ENCODE data around the gene CANT1. TPM values are rescaled to one million over a fixed set of nuclear protein-coding genes. Genes with fewer than 3 reads are reported as not detected.
A peak's percentile ranks its signal among the peaks of the same experiment; 100 is the strongest.
"Not testable (repeated sequence)": the region's sequence is repeated elsewhere in the genome, so short reads cannot be mapped to it uniquely, and the experiment has no call there.

CANT1 gene
- total and polyA plus RNA-seq, 2 of the 13 experiments (the other 11 are each of a cell fraction or from before 2014, with no cell fraction given) = 34.1 to 42.1 TPM

DNA sequence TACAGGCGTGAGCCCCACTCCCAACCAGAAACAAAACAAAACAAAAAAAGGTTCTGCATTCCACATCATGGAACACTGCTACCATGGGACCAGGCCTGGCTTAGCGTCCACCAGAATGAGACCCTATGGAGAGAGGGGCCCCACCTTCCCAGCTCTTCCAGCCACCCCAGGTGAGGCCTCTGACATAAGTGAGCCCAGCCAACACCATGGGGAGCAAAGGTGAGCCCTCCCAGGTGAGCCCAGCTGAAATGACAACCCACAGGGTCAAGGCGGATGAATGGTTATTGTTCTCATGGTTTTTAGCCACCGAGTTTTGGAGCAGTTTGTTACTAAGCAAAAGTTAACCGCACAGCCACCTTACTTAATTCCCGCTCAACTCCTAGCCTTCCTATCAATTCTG lies 46.2 kb downstream of the CANT1 start (continued):
- TF ChIP-seq ZBTB38 (CRISPR knock-in tag; IDR thresholded peaks at IDR 0.05) (peak; percentile 54; the same call in 1 of the 2 replicates), ZNF441 (CRISPR knock-in tag; IDR thresholded peaks at IDR 0.05; ENCODE audit: borderline replicate concordance) (no peak), SMAD9 (CRISPR knock-in tag; IDR thresholded peaks at IDR 0.05) (no peak), SMC3 (IDR thresholded peaks at IDR 0.05; ENCODE audit: low read length) (no peak)
- TF ChIP-seq, protein P1, sequence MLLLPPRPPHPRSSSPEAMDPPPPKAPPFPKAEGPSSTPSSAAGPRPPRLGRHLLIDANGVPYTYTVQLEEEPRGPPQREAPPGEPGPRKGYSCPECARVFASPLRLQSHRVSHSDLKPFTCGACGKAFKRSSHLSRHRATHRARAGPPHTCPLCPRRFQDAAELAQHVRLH (CRISPR knock-in tag; IDR thresholded peaks at IDR 0.05; ENCODE audit: borderline replicate concordance, low read depth) = no peak
- TF ChIP-seq, protein P2, sequence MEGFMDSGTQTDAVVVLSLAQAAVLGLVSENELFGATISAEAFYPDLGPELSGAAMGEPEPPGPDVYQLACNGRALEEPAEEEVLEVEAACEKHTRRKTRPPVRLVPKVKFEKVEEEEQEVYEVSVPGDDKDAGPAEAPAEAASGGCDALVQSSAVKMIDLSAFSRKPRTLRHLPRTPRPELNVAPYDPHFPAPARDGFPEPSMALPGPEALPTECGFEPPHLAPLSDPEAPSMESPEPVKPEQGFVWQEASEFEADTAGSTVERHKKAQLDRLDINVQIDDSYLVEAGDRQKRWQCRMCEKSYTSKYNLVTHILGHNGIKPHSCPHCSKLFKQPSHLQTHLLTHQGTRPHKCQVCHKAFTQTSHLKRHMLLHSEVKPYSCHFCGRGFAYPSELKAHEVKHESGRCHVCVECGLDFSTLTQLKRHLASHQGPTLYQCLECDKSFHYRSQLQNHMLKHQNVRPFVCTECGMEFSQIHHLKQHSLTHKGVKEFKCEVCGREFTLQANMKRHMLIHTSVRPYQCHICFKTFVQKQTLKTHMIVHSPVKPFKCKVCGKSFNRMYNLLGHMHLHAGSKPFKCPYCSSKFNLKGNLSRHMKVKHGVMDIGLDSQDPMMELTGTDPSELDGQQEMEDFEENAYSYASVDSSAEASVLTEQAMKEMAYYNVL (CRISPR knock-in tag; IDR thresholded peaks at IDR 0.05; ENCODE audit: borderline replicate concordance) = no peak

DNA sequence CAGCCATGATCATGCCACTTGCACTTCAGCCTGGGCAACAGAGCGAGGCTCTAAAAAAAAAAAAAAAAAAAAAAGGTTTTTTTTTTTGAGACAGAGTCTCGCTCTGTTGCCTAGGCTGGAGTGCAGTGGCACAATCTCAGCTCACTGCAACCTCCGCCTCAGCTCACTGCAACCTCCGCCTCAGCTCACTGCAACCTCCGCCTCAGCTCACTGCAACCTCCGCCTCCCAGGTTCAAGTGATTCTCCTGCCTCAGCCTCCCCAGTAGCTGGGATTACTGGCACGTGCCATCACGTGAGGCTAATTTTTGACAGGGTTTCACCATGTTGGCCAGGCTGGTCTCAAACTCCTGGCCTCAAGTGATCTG lies 46.6 kb downstream of the CANT1 start:
- ATAC-seq; H3K36me3 ChIP-seq (replicated peaks in 1 of 2; ENCODE audit: control insufficient read depth in 1 of 2, insufficient read depth in 2 of 2, low read length in 2 of 2); H3K9ac ChIP-seq (ENCODE audit: insufficient read depth, low read depth, low read length); CTCF ChIA-PET (ENCODE audit: low intra/inter-chr PET ratio, low total read pairs); BruUV-seq (replicated peaks); in situ Hi-C loops (cut with HindIII; ENCODE audit: extremely low pct_ligation_motif_present, low pct_unique_long_range_greater_than_20kb); H3K4me3 ChIP-seq (replicated peaks in 1 of 3; ENCODE audit: insufficient read depth in 1 of 3, low read depth in 2 of 3, low read length in 3 of 3); H4K20me1 ChIP-seq (ENCODE audit: insufficient read depth, low read length); H2AFZ ChIP-seq (ENCODE audit: low read length); H3K9me3 ChIP-seq (ENCODE audit: low read length); FAIRE-seq; H3K27me3 ChIP-seq (ENCODE audit: control insufficient read depth in 1 of 2, insufficient read depth in 2 of 2, low read length in 2 of 2); DNase-seq (ENCODE audit: low spot score); H3K79me2 ChIP-seq (ENCODE audit: insufficient read depth, low read length); TF ChIP-seq NONO (IDR thresholded peaks at IDR 0.05): not testable (repeated sequence)
- WGBS (ENCODE audit: low lambda C conversion rate) = 47% methylated on average over 7 of the region's 8 CpGs
- H3K27ac ChIP-seq (ENCODE audit: extremely low read length, insufficient read depth, low read length) = peak overlapping the region; percentile 70
- peaks cover 61% of the 10 kb centered on the region for H3K4me1 ChIP-seq (ENCODE audit: insufficient read depth, low read length)
- intact Hi-C loops (cut with micrococcal nuclease; ENCODE audit: unreplicated experiment) = loop anchor here (2.0 to 5.0 kb wide), 2 partner anchors 36 to 98 kb away; partner anchors contain the start of gene TIMP2
- POLR2A ChIA-PET = interaction anchor here (0.6 to 3.5 kb wide), 21 partner anchors 10 to 655 kb away, joined by 3 to 51 read pairs (median 5); partner anchors contain the start of gene LGALS3BP
- peak overlapping the region; percentile 38; the same call in 1 of the 2 replicates for H3K4me2 ChIP-seq (ENCODE audit: low read depth, low read length)
- TF ChIP-seq ZNF205 (CRISPR knock-in tag; IDR thresholded peaks at IDR 0.05) (0 out of 2 replicates have a peak, but pooled peaks have one; percentile 4), NONO (CRISPR knock-in tag; conservative IDR thresholded peaks at IDR 0.05) (0 out of 2 replicates have a peak, but pooled peaks have one; percentile 13), ZNF510 (CRISPR knock-in tag; IDR thresholded peaks at IDR 0.05; ENCODE audit: low read depth) (0 out of 2 replicates have a peak, but pooled peaks have one; percentile 31), IKZF4 (CRISPR knock-in tag; IDR thresholded peaks at IDR 0.05; ENCODE audit: borderline replicate concordance, low read depth, not compliant biosample characterization) (peak; percentile 15)
- TF ChIP-seq, protein P3, sequence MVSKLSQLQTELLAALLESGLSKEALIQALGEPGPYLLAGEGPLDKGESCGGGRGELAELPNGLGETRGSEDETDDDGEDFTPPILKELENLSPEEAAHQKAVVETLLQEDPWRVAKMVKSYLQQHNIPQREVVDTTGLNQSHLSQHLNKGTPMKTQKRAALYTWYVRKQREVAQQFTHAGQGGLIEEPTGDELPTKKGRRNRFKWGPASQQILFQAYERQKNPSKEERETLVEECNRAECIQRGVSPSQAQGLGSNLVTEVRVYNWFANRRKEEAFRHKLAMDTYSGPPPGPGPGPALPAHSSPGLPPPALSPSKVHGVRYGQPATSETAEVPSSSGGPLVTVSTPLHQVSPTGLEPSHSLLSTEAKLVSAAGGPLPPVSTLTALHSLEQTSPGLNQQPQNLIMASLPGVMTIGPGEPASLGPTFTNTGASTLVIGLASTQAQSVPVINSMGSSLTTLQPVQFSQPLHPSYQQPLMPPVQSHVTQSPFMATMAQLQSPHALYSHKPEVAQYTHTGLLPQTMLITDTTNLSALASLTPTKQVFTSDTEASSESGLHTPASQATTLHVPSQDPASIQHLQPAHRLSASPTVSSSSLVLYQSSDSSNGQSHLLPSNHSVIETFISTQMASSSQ (IDR thresholded peaks at IDR 0.05; ENCODE audit: low read depth) = not testable (repeated sequence)
- TF ChIP-seq, protein P3 (CRISPR knock-in tag; IDR thresholded peaks at IDR 0.05; ENCODE audit: borderline replicate concordance) = peak; percentile 13; the same call in 1 of the 2 replicates
- TF ChIP-seq, protein P4, sequence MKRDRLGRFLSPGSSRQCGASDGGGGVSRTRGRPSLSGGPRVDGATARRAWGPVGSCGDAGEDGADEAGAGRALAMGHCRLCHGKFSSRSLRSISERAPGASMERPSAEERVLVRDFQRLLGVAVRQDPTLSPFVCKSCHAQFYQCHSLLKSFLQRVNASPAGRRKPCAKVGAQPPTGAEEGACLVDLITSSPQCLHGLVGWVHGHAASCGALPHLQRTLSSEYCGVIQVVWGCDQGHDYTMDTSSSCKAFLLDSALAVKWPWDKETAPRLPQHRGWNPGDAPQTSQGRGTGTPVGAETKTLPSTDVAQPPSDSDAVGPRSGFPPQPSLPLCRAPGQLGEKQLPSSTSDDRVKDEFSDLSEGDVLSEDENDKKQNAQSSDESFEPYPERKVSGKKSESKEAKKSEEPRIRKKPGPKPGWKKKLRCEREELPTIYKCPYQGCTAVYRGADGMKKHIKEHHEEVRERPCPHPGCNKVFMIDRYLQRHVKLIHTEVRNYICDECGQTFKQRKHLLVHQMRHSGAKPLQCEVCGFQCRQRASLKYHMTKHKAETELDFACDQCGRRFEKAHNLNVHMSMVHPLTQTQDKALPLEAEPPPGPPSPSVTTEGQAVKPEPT (CRISPR knock-in tag; IDR thresholded peaks at IDR 0.05; ENCODE audit: low read depth) = 0 out of 2 replicates have a peak, but pooled peaks have one; percentile 5
